K562 (cell line): ENCODE data around the gene EPOP. TPM values are rescaled to one million over a fixed set of nuclear protein-coding genes. Genes with fewer than 3 reads are reported as not detected.

Experiments used
- CBFA2T3 ChIP-seq: fragments of 450-650 bp; IDR thresholded peaks from 2 replicates; pipeline ENCODE4 v1.6.1; 2017
- CREB3 ChIP-seq: fragments of 450-650 bp; conservative IDR thresholded peaks from 2 replicates; pipeline ENCODE4 v1.6.1; 2016; ENCODE audit warnings: missing genetic modification characterization, low read depth, mild to moderate bottlenecking, missing compliant biosample characterization, moderate library complexity
- CREM ChIP-seq: IDR thresholded peaks from 2 replicates; pipeline ENCODE4 v1.6.1; 2014; ENCODE audit warnings: antibody characterized with exemption, low read depth
- ELF2 ChIP-seq: fragments of 250-450 bp; sonication (Bioruptor Pico); IDR thresholded peaks from 2 replicates; pipeline ENCODE4 v1.5.0; 2021; ENCODE audit warnings: mild to moderate bottlenecking
- ELF4 ChIP-seq: fragments of 450-650 bp; formaldehyde crosslinking; IDR thresholded peaks from 2 replicates; pipeline ENCODE4 v1.4.0; 2022; ENCODE audit warnings: missing genetic modification characterization
- HEY1 ChIP-seq: fragments of 250-450 bp; sonication (Bioruptor Pico); IDR thresholded peaks from 2 replicates; pipeline ENCODE4 v1.5.0; 2020; ENCODE audit warnings: mild to moderate bottlenecking, moderate library complexity, borderline replicate concordance
- MEF2A ChIP-seq: IDR thresholded peaks from 2 replicates; pipeline ENCODE4 v1.6.1; 2011; ENCODE audit warnings: low read depth, mild to moderate bottlenecking, low read length, moderate library complexity; ENCODE audit not compliant: control insufficient read depth
- MXD1 ChIP-seq: fragments of 250-450 bp; sonication (Bioruptor Pico); IDR thresholded peaks from 2 replicates; pipeline ENCODE4 v1.8.0; 2021; ENCODE audit warnings: borderline replicate concordance, mild to moderate bottlenecking, moderate library complexity; ENCODE audit not compliant: poor library complexity, severe bottlenecking
- SETDB1 ChIP-seq: IDR thresholded peaks from one replicate; pipeline ENCODE4 v1.6.1; 2012; ENCODE audit warnings: low read length, control low read depth, inconsistent platforms
- SLC30A9 ChIP-seq: fragments of 250-450 bp; sonication (Bioruptor Pico); IDR thresholded peaks from 2 replicates; pipeline ENCODE4 v1.8.0; 2022; ENCODE audit warnings: mild to moderate bottlenecking, moderate library complexity
- SRF ChIP-seq, 2 experiments: fragments of 250-450, 450-650 bp in 1 of 2; sonication (Bioruptor Pico) in 1 of 2; sonication (generic) in 1 of 2; formaldehyde crosslinking; IDR thresholded peaks; 2 replicates each; pipeline versions ENCODE4 v1.5.0 to v1.5.1; 2020 to 2022; ENCODE audit warnings: mild to moderate bottlenecking in 1 of 2, missing genetic modification reagents in 1 of 2
- TCF15 ChIP-seq: fragments of 250-450 bp; sonication (Bioruptor Pico); IDR thresholded peaks from 2 replicates; pipeline ENCODE4 v1.8.0; 2022; ENCODE audit warnings: moderate library complexity, mild to moderate bottlenecking, inconsistent platforms
- TOE1 ChIP-seq, 2 experiments: fragments of 450-650 bp in 1 of 2; sonication (generic) in 1 of 2; formaldehyde crosslinking in 1 of 2; IDR thresholded peaks; 2 replicates each; pipeline versions ENCODE4 v1.7.1 to v1.8.0; 2016 to 2022; ENCODE audit warnings: borderline replicate concordance in 2 of 2, mild to moderate bottlenecking in 2 of 2, antibody characterized with exemption in 1 of 2, inconsistent platforms in 1 of 2, low read depth in 1 of 2, missing genetic modification reagents in 1 of 2, moderate library complexity in 1 of 2
- ZKSCAN1 ChIP-seq: fragments of 150-350 bp; IDR thresholded peaks from 2 replicates; pipeline ENCODE4 v1.6.1; 2016; ENCODE audit warnings: low read depth, low read length
- ZNF121 ChIP-seq: sonication (generic); formaldehyde crosslinking; conservative IDR thresholded peaks from 2 replicates; pipeline ENCODE4 v1.8.0; 2022; ENCODE audit warnings: missing genetic modification reagents
- ZNF134 ChIP-seq: fragments of 250-450 bp; sonication (Bioruptor Pico); conservative IDR thresholded peaks from 2 replicates; pipeline ENCODE4 v1.4.0; 2020
- ZNF707 ChIP-seq: fragments of 250-450 bp; sonication (Bioruptor Pico); conservative IDR thresholded peaks from 2 replicates; pipeline ENCODE4 v1.8.0; 2022; ENCODE audit warnings: inconsistent platforms, mild to moderate bottlenecking, moderate library complexity
- polyA plus RNA-seq, 8 experiments: library from polyadenylated mRNA; depleted of rRNA in 4 of 8; stranded (reverse) in 5 of 8; unstranded in 3 of 8; fragments of >200 nt; fragmentation: Nextera tagmentation in 2 of 8; fragmentation: Illumina TruSeq in 1 of 8; extraction: Ambion mirVana in 2 of 8; extraction: Trizol in 1 of 8; gene quantifications; 2 replicates each; pipeline versions ENCODE4 v1.2.1 to v1.2.3, GENCODE V29; 2011 to 2014; ENCODE audit warnings: inconsistent platforms in 1 of 8, missing spikeins in 1 of 8
- total RNA-seq, 7 experiments: library from RNA; depleted of rRNA in 6 of 7; stranded (reverse); fragments of >200 nt in 6 of 7; fragmentation: Illumina TruSeq in 2 of 7; extraction: Trizol in 2 of 7; gene quantifications; 2 replicates each; pipeline versions ENCODE4 v1.2.1 to v1.2.3, GENCODE V29; 2011 to 2021; ENCODE audit warnings: low replicate concordance in 1 of 7
- TF ChIP-seq, protein P1 (sequence below): IDR thresholded peaks from 2 replicates; pipeline ENCODE4 v1.6.1; 2011; ENCODE audit not compliant: insufficient read length; ENCODE audit errors: extremely low read depth
- TF ChIP-seq, protein P2 (sequence below): sonication (generic); formaldehyde crosslinking; IDR thresholded peaks from 2 replicates; pipeline ENCODE4 v1.4.0; 2020; ENCODE audit warnings: mild to moderate bottlenecking, missing genetic modification reagents

EPOP gene
- total and polyA plus RNA-seq, 9 of the 15 experiments (the other 6 are each of a cell fraction or from before 2014, with no cell fraction given) = 0.41 to 10.6 (median 4.6) TPM

GRCh38 chr17:38676706-38677504 lies 2.1 kb upstream of the EPOP start (continued):
- TF ChIP-seq CREB3 (tag) = no peak
- no peak for TF ChIP-seq ZNF707 (CRISPR knock-in tag)
- TF ChIP-seq ZNF134 (CRISPR knock-in tag) = no peak
- TF ChIP-seq SRF (CRISPR knock-in tag; IDR thresholded peaks at IDR 0.05) = no peak; a peak in 1 of 4 replicates
- no peak for TF ChIP-seq SETDB1
- no peak for TF ChIP-seq MXD1
- TF ChIP-seq ELF4 = no peak
- no peak for TF ChIP-seq ELF2
- peak; percentile 40; the same call in 1 of the 2 replicates for TF ChIP-seq CBFA2T3
- TF ChIP-seq MEF2A = no peak
- TF ChIP-seq, protein P1, sequence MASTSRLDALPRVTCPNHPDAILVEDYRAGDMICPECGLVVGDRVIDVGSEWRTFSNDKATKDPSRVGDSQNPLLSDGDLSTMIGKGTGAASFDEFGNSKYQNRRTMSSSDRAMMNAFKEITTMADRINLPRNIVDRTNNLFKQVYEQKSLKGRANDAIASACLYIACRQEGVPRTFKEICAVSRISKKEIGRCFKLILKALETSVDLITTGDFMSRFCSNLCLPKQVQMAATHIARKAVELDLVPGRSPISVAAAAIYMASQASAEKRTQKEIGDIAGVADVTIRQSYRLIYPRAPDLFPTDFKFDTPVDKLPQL = no peak
- TF ChIP-seq TCF15 (CRISPR knock-in tag) = no peak
- TF ChIP-seq, protein P2, sequence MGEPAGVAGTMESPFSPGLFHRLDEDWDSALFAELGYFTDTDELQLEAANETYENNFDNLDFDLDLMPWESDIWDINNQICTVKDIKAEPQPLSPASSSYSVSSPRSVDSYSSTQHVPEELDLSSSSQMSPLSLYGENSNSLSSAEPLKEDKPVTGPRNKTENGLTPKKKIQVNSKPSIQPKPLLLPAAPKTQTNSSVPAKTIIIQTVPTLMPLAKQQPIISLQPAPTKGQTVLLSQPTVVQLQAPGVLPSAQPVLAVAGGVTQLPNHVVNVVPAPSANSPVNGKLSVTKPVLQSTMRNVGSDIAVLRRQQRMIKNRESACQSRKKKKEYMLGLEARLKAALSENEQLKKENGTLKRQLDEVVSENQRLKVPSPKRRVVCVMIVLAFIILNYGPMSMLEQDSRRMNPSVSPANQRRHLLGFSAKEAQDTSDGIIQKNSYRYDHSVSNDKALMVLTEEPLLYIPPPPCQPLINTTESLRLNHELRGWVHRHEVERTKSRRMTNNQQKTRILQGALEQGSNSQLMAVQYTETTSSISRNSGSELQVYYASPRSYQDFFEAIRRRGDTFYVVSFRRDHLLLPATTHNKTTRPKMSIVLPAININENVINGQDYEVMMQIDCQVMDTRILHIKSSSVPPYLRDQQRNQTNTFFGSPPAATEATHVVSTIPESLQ = no peak
- TF ChIP-seq SLC30A9 = no peak
- no peak for TF ChIP-seq ZNF121 (CRISPR knock-in tag)
- peak; percentile 75 for TF ChIP-seq CREM
- peak; percentile 38; the same call in 1 of the 2 replicates for TF ChIP-seq TOE1 (IDR thresholded peaks at IDR 0.05; ENCODE audit: borderline replicate concordance)
- TF ChIP-seq TOE1 (CRISPR knock-in tag; IDR thresholded peaks at IDR 0.05; ENCODE audit: borderline replicate concordance, low read depth) = no peak
- TF ChIP-seq HEY1 (CRISPR knock-in tag) = no peak
- TF ChIP-seq ZKSCAN1 = peak; percentile 68
